ENCODE measurements around the gene PNPT1. TPM values are rescaled to one million over a fixed set of nuclear protein-coding genes. Genes with fewer than 3 reads are reported as not detected.

The PNPT1 gene
- total and polyA plus RNA-seq, 2 of the 8 experiments (the other 6 are each of a cell fraction or from before 2014, with no cell fraction given): 8.3 to 40.2 TPM

- Histone ChIP-seq H3K23ac (ENCODE audit: insufficient read length) (no peak overlapping the region), H3K23me2 (ENCODE audit: low read depth, low read length) (no peaks in the 10 kb centered on the region), H3K4ac (replicated peaks; ENCODE audit: insufficient read length, low read depth, low read length) (no peak overlapping the region), H2BK20ac (ENCODE audit: low read length) (no peak overlapping the region), H4K5ac (ENCODE audit: insufficient read length, low read depth, low read length) (no peak overlapping the region), H2BK12ac (ENCODE audit: low read depth, low read length) (no peak overlapping the region), H2BK15ac (ENCODE audit: low read length) (no peak overlapping the region), H3K79me1 (ENCODE audit: low read depth, low read length) (no peaks in the 10 kb centered on the region; the same call in 1 of the 2 replicates), H4K8ac (ENCODE audit: extremely low read depth, insufficient read depth, low read length) (no peak overlapping the region), H3K4me2 (ENCODE audit: insufficient read depth in 1 of 2, low read depth in 2 of 2, low read length in 2 of 2) (no peak overlapping the region), H3K18ac (ENCODE audit: extremely low read depth, low read length) (no peak overlapping the region), H3K4me3 (ENCODE audit: extremely low read depth in 1 of 4, insufficient read depth in 2 of 4, low read depth in 3 of 4, low read length in 4 of 4) (no peak overlapping the region), H2AFZ (ENCODE audit: low read length) (no peak overlapping the region), H2BK120ac (replicated peaks; ENCODE audit: low read depth, low read length) (no peak overlapping the region), H4K91ac (replicated peaks; ENCODE audit: insufficient read length, low read length) (no peak overlapping the region), H3K36me3 (ENCODE audit: control insufficient read depth in 2 of 4, insufficient read depth in 4 of 4, low read length in 3 of 4) (peaks cover 4 to 18% (median 12%) of the 10 kb centered on the region in 4 experiments; a peak in 3 of 8 replicates), H3K9ac (replicated peaks in 1 of 4; ENCODE audit: extremely low read depth in 1 of 4, low read depth in 3 of 4, low read length in 3 of 4) (no peak overlapping the region), H3K27ac (ENCODE audit: low read depth, low read length) (no peak overlapping the region), H2AK5ac (ENCODE audit: low read depth, low read length) (no peak overlapping the region), H4K20me1 (replicated peaks in 1 of 2; ENCODE audit: control insufficient read depth in 1 of 2, insufficient read depth in 2 of 2, low read length in 2 of 2) (no peaks in the 10 kb centered on the region), H3K14ac (ENCODE audit: insufficient read length) (no peak overlapping the region), H3K56ac (replicated peaks; ENCODE audit: insufficient read length, low read depth, low read length) (no peak overlapping the region), H3K79me2 (ENCODE audit: control insufficient read depth in 1 of 2, insufficient read depth in 2 of 2, low read length in 2 of 2) (peaks cover 0 to 20% of the 10 kb centered on the region in 2 experiments; a peak in 1 of 4 replicates), H3K4me1 (replicated peaks in 1 of 4; ENCODE audit: control insufficient read depth in 3 of 4, insufficient read depth in 4 of 4, low read length in 3 of 4) (no peaks in the 10 kb centered on the region), H3K9me3 (ENCODE audit: insufficient read depth in 2 of 2, low read depth in 1 of 2, low read length in 1 of 2) (no peaks in the 10 kb centered on the region), H3K27me3 (replicated peaks in 1 of 4; ENCODE audit: control insufficient read depth in 3 of 4, extremely low read depth in 1 of 4, insufficient read depth in 3 of 4, low read length in 3 of 4) (no peaks in the 10 kb centered on the region), H2BK5ac (ENCODE audit: low read depth, low read length) (no peak overlapping the region)
- POLR2A ChIA-PET (ENCODE audit: partially characterized antibody): interaction anchor here (1.0 kb wide), 1 partner anchor 10 kb away, joined by 3 read pairs; no protein-coding TSS in a partner anchor
- DNase-seq (ENCODE audit: low read depth in 1 of 2, low spot score in 2 of 2): no peak
- no peak for FAIRE-seq
- CTCF ChIA-PET (ENCODE audit: partially characterized antibody): interaction anchor here (0.6 kb wide), 1 partner anchor 1426 kb away, joined by 3 read pairs; no protein-coding TSS in a partner anchor
- TF ChIP-seq POLR2AphosphoS5 (IDR thresholded peaks at IDR 0.05; ENCODE audit: low read depth, low read length): no peak
These were observed 91.8 kb downstream of the PNPT1 start for GRCh38 chr2:55601849-55602248.
